ENCODE results near the gene KRT38.

- TF ChIP-seq EZH2 (IDR thresholded peaks at IDR 0.05): no peak
- TF ChIP-seq CTCF (IDR thresholded peaks at IDR 0.05): no peak
- no peak for TF ChIP-seq EZH2phosphoT487 (IDR thresholded peaks at IDR 0.05)
Observed at GRCh38 chr17:41462705-41463104, 21.9 kb upstream of the KRT38 start.

Data from neural progenitor cell (in vitro differentiated cells).